ENCODE data around the gene KCNJ5. TPM values are rescaled to one million over a fixed set of nuclear protein-coding genes. Genes with fewer than 3 reads are reported as not detected.

KCNJ5 gene
- total RNA-seq, 1 donor from 2014 or later = not detected

Other genes starting within 250 kb of the KCNJ5 start
- gene FLI1, start 197.3 kb upstream of the KCNJ5 start, total RNA-seq = 64.9 and 69.2 TPM in 2 replicates
- 0.20 TPM in 1 of 2 replicates, not detected in the other for gene KCNJ1, start 24.1 kb upstream of the KCNJ5 start, total RNA-seq
- not detected in 2 replicates for gene TP53AIP1, start 51.5 kb downstream of the KCNJ5 start, total RNA-seq